ENCODE measurements around the gene TUSC2.

The TUSC2 gene

GRCh38 chr3:50334339-50335075 lies 6.5 kb upstream of the TUSC2 start:
- DNase-seq, result no peak

- no peak for DNase-seq
These were observed 5.8 kb upstream of the TUSC2 start for GRCh38 chr3:50333744-50334328.

- DNase-seq, result no peak
These were observed 3.4 kb upstream of the TUSC2 start for GRCh38 chr3:50331364-50331907.

GRCh38 chr3:50330330-50330729 lies 2.3 kb upstream of the TUSC2 start:
- no peak for DNase-seq

- no peak for DNase-seq
These were observed 894 bp downstream of the TUSC2 start for GRCh38 chr3:50327129-50327528.

GRCh38 chr3:50326182-50326541 lies 1.9 kb downstream of the TUSC2 start:
- no peak for DNase-seq

- DNase-seq, result no peak
These were observed 2.4 kb downstream of the TUSC2 start for GRCh38 chr3:50325497-50326181.

GRCh38 chr3:50325113-50325480 lies 2.9 kb downstream of the TUSC2 start:
- no peak for DNase-seq

GRCh38 chr3:50324351-50325112 lies 3.5 kb downstream of the TUSC2 start:
- peak; percentile 70 for DNase-seq

- no peak for DNase-seq
These were observed 4.3 kb downstream of the TUSC2 start for GRCh38 chr3:50323614-50324199.

GRCh38 chr3:50323092-50323600 lies 4.9 kb downstream of the TUSC2 start:
- DNase-seq, result no peak

GRCh38 chr3:50322386-50323091 lies 5.5 kb downstream of the TUSC2 start, which contains the start of gene HYAL2:
TSS of gene HYAL2 (minus strand) at chr3:50322745. CDS start at chr3:50320489, 2,256 bp downstream.
- DNase-seq, result no peak

- no peak for DNase-seq
These were observed 6.0 kb downstream of the TUSC2 start for GRCh38 chr3:50322115-50322385.

- DNase-seq, result peak; percentile 86
These were observed 6.5 kb downstream of the TUSC2 start for GRCh38 chr3:50321336-50322114.

GRCh38 chr3:50320853-50321335 lies 7.1 kb downstream of the TUSC2 start:
- peak; percentile 63 for DNase-seq

GRCh38 chr3:50319894-50320625 lies 8.0 kb downstream of the TUSC2 start:
- no peak for DNase-seq

- DNase-seq, result no peak
These were observed 8.7 kb downstream of the TUSC2 start for GRCh38 chr3:50319181-50319893.

GRCh38 chr3:50318615-50319014 lies 9.4 kb downstream of the TUSC2 start:
- no peak for DNase-seq

GRCh38 chr3:50318163-50318562 lies 9.9 kb downstream of the TUSC2 start:
- no peak for DNase-seq

GRCh38 chr3:50317300-50317699 lies 10.7 kb downstream of the TUSC2 start:
- no peak for DNase-seq

Measured in stimulated activated CD4-positive, alpha-beta T cell treated with anti-CD3 and anti-CD28 coated beads, Interleukin-4, amount 100 ng/mL, for 24 hours (primary cell).